ENCODE measurements around the gene CPNE9. TPM values are rescaled to one million over a fixed set of nuclear protein-coding genes. Genes with fewer than 3 reads are reported as not detected.

CPNE9 gene
- total and polyA plus RNA-seq, 12 donors, result 0.46 TPM; not detected in 11

DNA sequence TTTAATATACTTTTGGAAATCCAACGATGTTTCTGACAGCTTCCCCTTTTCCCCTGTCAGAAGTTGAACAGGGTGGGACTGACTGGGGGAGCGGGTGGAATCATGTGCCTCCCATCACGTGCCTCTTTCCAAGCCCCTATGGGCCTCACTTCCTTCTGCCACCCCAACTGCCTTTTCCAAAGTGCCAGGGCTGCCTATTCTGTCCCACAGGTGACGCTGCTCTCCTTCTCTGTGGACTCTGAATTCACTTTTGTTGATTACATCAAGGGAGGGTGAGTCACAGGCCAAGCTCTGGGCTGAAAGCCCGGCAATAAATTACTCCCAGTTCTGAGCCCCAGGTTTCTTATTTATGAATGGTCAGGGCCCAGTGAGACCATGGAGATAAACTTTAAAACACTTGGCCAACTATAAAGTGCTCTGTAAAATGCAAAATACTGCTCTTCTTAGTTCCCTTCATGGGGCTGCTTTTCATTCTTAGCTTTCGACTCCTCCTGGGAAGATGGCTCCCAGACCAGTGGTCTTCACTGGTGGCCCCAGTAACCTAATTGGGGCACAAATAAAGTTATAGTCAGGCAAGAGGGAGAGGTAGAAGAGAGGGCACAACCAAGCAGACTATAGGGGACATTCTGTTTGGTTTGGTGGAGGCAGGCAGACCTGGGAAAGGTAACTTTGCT, 12.3 kb downstream of the CPNE9 start:
- Histone ChIP-seq H3K9me3 (no peaks in the 10 kb centered on the region), H3K4me1 (peaks cover 0 to 19% (median 0%) of the 10 kb centered on the region in 9 donors), H3K27me3 (no peaks in the 10 kb centered on the region), H3K4me3 (no peak overlapping the region), H3K36me3 (no peaks in the 10 kb centered on the region), H3K27ac (peak overlapping the region in 2 of 10 donors; percentile 18 to 55)
- DNase-seq, result peak; percentile 46 to 70
- WGBS, 2 donors, result 47 to 50% methylated on average over 6 of the region's 6 CpGs
- TF ChIP-seq, protein P1, sequence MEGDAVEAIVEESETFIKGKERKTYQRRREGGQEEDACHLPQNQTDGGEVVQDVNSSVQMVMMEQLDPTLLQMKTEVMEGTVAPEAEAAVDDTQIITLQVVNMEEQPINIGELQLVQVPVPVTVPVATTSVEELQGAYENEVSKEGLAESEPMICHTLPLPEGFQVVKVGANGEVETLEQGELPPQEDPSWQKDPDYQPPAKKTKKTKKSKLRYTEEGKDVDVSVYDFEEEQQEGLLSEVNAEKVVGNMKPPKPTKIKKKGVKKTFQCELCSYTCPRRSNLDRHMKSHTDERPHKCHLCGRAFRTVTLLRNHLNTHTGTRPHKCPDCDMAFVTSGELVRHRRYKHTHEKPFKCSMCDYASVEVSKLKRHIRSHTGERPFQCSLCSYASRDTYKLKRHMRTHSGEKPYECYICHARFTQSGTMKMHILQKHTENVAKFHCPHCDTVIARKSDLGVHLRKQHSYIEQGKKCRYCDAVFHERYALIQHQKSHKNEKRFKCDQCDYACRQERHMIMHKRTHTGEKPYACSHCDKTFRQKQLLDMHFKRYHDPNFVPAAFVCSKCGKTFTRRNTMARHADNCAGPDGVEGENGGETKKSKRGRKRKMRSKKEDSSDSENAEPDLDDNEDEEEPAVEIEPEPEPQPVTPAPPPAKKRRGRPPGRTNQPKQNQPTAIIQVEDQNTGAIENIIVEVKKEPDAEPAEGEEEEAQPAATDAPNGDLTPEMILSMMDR (IDR thresholded peaks at IDR 0.05), result peak; percentile 14 to 76 (median 57)
- intact Hi-C loops (cut with DNase I), result loop anchor here in 1 of 10 donors (10.0 kb wide), 1 partner anchor 509 kb away; no protein-coding TSS in a partner anchor
- peak; percentile 90 to 96 (median 92) for ATAC-seq

GRCh38 chr3:9716801-9717555, 13.3 kb downstream of the CPNE9 start:
- Histone ChIP-seq H3K27ac (no peak overlapping the region), H3K4me1 (peaks cover 0 to 19% (median 0%) of the 10 kb centered on the region in 9 donors), H3K36me3 (no peaks in the 10 kb centered on the region), H3K9me3 (no peaks in the 10 kb centered on the region), H3K27me3 (no peaks in the 10 kb centered on the region), H3K4me3 (no peak overlapping the region)
- WGBS, 2 donors, result 77 to 81% methylated on average over 5 of the region's 5 CpGs
- TF ChIP-seq, protein P1 (IDR thresholded peaks at IDR 0.05), result no peak
- DNase-seq (no peak), ATAC-seq (no peak)
- intact Hi-C loops (cut with DNase I), result loop anchor here in 1 of 10 donors (10.0 kb wide), 1 partner anchor 508 kb away; no protein-coding TSS in a partner anchor

- Histone ChIP-seq H3K36me3 (no peaks in the 10 kb centered on the region), H3K4me3 (no peak overlapping the region), H3K4me1 (peaks cover 0 to 19% (median 0%) of the 10 kb centered on the region in 9 donors), H3K27me3 (no peaks in the 10 kb centered on the region), H3K27ac (no peak overlapping the region), H3K9me3 (no peaks in the 10 kb centered on the region)
- 83 to 89% methylated on average over 1 of the region's 1 CpG for WGBS, 2 donors
- no peak for ATAC-seq
- DNase-seq, result no peak
- TF ChIP-seq, protein P1 (IDR thresholded peaks at IDR 0.05), result no peak
- intact Hi-C loops (cut with DNase I), result loop anchor here in 1 of 10 donors (10.0 kb wide), 1 partner anchor 507 kb away; no protein-coding TSS in a partner anchor
These were observed 13.9 kb downstream of the CPNE9 start for GRCh38 chr3:9717563-9717962.

DNA sequence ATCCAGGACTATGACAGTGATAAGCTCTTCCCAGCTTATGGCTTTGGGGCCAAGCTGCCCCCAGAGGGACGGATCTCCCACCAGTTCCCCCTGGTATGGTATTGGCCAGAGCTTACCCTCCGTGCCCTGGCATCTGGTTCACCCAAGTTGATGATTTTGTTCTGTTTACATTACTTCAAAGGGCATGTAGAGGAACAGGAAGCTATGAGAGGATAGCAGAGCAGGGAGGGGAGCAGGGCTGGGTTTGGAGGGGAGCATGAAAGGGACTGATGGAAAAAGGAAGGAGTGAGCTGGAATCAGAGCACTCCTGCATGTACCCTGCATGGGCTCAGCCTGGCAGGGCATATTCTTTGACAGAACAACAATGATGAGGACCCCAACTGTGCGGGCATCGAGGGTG, 14.5 kb downstream of the CPNE9 start:
- 72 to 75% methylated on average over 4 of the region's 4 CpGs for WGBS, 2 donors
- H3K4me3 ChIP-seq, result no peak overlapping the region
- H3K36me3 ChIP-seq, result no peaks in the 10 kb centered on the region
- H3K4me1 ChIP-seq, result peaks cover 0 to 19% (median 0%) of the 10 kb centered on the region in 9 donors
- DNase-seq (no peak), ATAC-seq (no peak)
- TF ChIP-seq, protein P1 (IDR thresholded peaks at IDR 0.05), result no peak
- intact Hi-C loops (cut with DNase I), result loop anchor here in 1 of 10 donors (10.0 kb wide), 1 partner anchor 507 kb away; no protein-coding TSS in a partner anchor
- H3K27me3 ChIP-seq, result no peaks in the 10 kb centered on the region
- H3K27ac ChIP-seq, result no peak overlapping the region
- no peaks in the 10 kb centered on the region for H3K9me3 ChIP-seq

Data from heart right ventricle (tissue), 16 donors.